Measurements from ENCODE around the gene NXF1.

The NXF1 gene

DNA sequence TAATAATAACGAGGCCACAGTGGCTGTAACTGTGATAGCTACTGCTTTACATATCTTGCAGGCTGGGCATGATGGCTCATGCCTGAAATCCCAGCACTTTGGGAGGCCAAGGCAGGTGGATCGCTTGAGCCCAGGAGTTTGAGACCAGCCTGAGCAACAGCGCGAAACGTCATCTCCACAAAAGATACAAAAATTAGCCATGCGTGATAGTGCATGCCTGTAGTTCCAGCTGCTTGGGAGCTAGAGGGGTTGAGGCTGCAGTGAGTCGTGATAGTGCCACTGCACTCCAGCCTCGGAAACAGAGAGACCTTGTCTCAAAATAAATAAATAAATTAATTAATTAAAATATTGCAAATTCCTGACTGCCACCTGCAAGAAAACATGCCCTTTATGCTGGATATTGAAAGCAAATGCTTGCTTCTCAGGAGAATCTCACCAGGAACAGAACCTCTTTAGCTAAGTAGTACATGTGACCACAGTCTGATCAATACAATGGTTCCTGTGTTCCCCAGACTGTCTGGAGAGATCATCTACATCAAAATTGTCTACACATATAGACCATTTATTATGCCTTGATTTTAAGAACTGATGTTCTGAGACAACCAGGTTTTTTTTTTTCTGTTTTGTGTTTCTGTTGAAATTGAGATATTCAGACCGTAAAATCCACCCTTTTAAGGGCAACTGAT lies 57.6 kb downstream of the NXF1 start:
- DNase-seq: no peak

All from hypothalamus (tissue), 51 donors.